A549 (cell line): ENCODE results near the gene APRT. TPM values are rescaled to one million over a fixed set of nuclear protein-coding genes. Genes with fewer than 3 reads are reported as not detected.

ENCODE experiments used
- ATAC-seq, 2 experiments: fragments of 200-7000 bp in 1 of 2; fragments of >200 bp in 1 of 2; cut with Nextera tagmentation in 1 of 2; cut with Tn5 transposase in 1 of 2; 3 replicates each; pipeline versions ENCODE4 v1.8.0 to v1.9.1; 2018 to 2020; ENCODE audit warnings: mild to moderate bottlenecking in 1 of 2, moderate library complexity in 1 of 2
- CTCF ChIA-PET: fragments of 300-600 bp; sonication (Branson Sonifier 250); formaldehyde crosslinking; extraction: SDS; loops from one replicate; lab custom pipeline; 2021; ENCODE audit warnings: antibody characterized with exemption, inconsistent platforms; lab: Yijun Ruan, JAX
- POLR2A ChIA-PET: fragments of 350-600 bp; formaldehyde crosslinking; extraction: SDS; loops from one replicate; lab custom pipeline; 2021; ENCODE audit warnings: antibody characterized with exemption, inconsistent platforms; lab: Yijun Ruan, JAX
- DNase-seq, 2 experiments: peaks; one replicate each; pipeline versions ENCODE4 v3.0.0 to v3.0.0-alpha.2; 2011 to 2016; ENCODE audit warnings: low read depth in 1 of 2, low spot score in 1 of 2
- FAIRE-seq: peaks from 2 replicates; lab custom pipeline; 2011; peaks lifted over from hg19 to GRCh38; lab: Jason Lieb, UNC
- H3K27ac ChIP-seq, 2 experiments: fragments of >200 bp; sonication (Bioruptor Twin); formaldehyde crosslinking; 3 replicates each; pipeline ENCODE4 v1.5.1; 2016 to 2017
- H3K4me1 ChIP-seq: fragments of >200 bp; sonication (Bioruptor Twin); formaldehyde crosslinking; 3 replicates; pipeline ENCODE4 v1.6.1; 2016
- H3K4me2 ChIP-seq: fragments of >200 bp; sonication (Bioruptor Twin); formaldehyde crosslinking; 3 replicates; pipeline ENCODE4 v1.6.1; 2016
- H3K4me3 ChIP-seq: fragments of >200 bp; sonication (Bioruptor Twin); formaldehyde crosslinking; 3 replicates; pipeline ENCODE4 v1.5.1; 2016
- H3K9me3 ChIP-seq: fragments of >200 bp; sonication (Bioruptor Twin); formaldehyde crosslinking; 3 replicates; pipeline ENCODE4 v1.6.1; 2016
- ATOH8 ChIP-seq: fragments of 250-450 bp; sonication (Bioruptor Pico); IDR thresholded peaks from 2 replicates; pipeline ENCODE4 v1.5.0; 2020; ENCODE audit warnings: low read depth, mild to moderate bottlenecking, moderate library complexity
- BHLHE40 ChIP-seq: IDR thresholded peaks from 2 replicates; pipeline ENCODE4 v1.6.1; 2012; ENCODE audit warnings: low read depth, low read length, inconsistent platforms
- CHD2 ChIP-seq: fragments of 150-350 bp; IDR thresholded peaks from 2 replicates; pipeline ENCODE4 v1.6.1; 2014; ENCODE audit warnings: low read length; ENCODE audit not compliant: partially characterized antibody
- E2F6 ChIP-seq: IDR thresholded peaks from 2 replicates; pipeline ENCODE4 v1.6.1; 2012; ENCODE audit warnings: low read depth, borderline replicate concordance
- EHF ChIP-seq: fragments of 250-450 bp; sonication (Bioruptor Pico); IDR thresholded peaks from 2 replicates; pipeline ENCODE4 v1.5.0; 2020; ENCODE audit warnings: mild to moderate bottlenecking
- ELK1 ChIP-seq: fragments of 150-350 bp; IDR thresholded peaks from 2 replicates; pipeline ENCODE4 v1.6.1; 2014; ENCODE audit warnings: low read depth, mild to moderate bottlenecking, low read length
- EP300 ChIP-seq, 2 experiments: fragments of >200 bp; sonication (Bioruptor Twin); formaldehyde crosslinking; IDR thresholded peaks; 2 replicates in 1 of 2; 3 replicates in 1 of 2; pipeline ENCODE4 v1.6.1; 2016 to 2017
- ESRRA ChIP-seq: fragments of 150-350 bp; IDR thresholded peaks from 2 replicates; pipeline ENCODE4 v1.6.1; 2014; ENCODE audit warnings: mild to moderate bottlenecking, low read length, borderline replicate concordance
- HDAC2 ChIP-seq: fragments of 200-600 bp; sonication (generic); IDR thresholded peaks from 2 replicates; pipeline ENCODE4 v1.6.1; 2016
- HEYL ChIP-seq: fragments of 250-450 bp; sonication (Bioruptor Pico); IDR thresholded peaks from 2 replicates; pipeline ENCODE4 v1.8.0; 2021; ENCODE audit warnings: mild to moderate bottlenecking, moderate library complexity
- HOXB13 ChIP-seq: fragments of 250-450 bp; sonication (Bioruptor Pico); IDR thresholded peaks from 2 replicates; pipeline ENCODE4 v1.5.0; 2020; ENCODE audit warnings: low read depth, mild to moderate bottlenecking, moderate library complexity
- HOXB5 ChIP-seq: fragments of 250-450 bp; sonication (Bioruptor Pico); IDR thresholded peaks from 2 replicates; pipeline ENCODE4 v1.5.0; 2020; ENCODE audit warnings: mild to moderate bottlenecking, moderate library complexity
- JUN ChIP-seq, 2 experiments: fragments of >200 bp; sonication (Bioruptor Twin); formaldehyde crosslinking; IDR thresholded peaks; 2 replicates in 1 of 2; 3 replicates in 1 of 2; pipeline ENCODE4 v1.6.1; 2016 to 2017
- KDM1A ChIP-seq: fragments of 200-600 bp; sonication (generic); IDR thresholded peaks from 2 replicates; pipeline ENCODE4 v1.6.1; 2016; ENCODE audit warnings: low read depth, mild to moderate bottlenecking
- MAZ ChIP-seq: fragments of 150-350 bp; IDR thresholded peaks from 2 replicates; pipeline ENCODE4 v1.6.1; 2014; ENCODE audit warnings: antibody characterized with exemption, low read depth, low read length, borderline replicate concordance
- NFE2L2 ChIP-seq: fragments of 150-350 bp; conservative IDR thresholded peaks from 2 replicates; pipeline ENCODE4 v1.6.1; 2014; ENCODE audit warnings: low read length
- NPAS2 ChIP-seq: fragments of 250-450 bp; sonication (Bioruptor Pico); IDR thresholded peaks from 2 replicates; pipeline ENCODE4 v1.8.0; 2022; ENCODE audit warnings: mild to moderate bottlenecking, moderate library complexity, borderline replicate concordance
- NR3C1 ChIP-seq: fragments of >200 bp; sonication (Bioruptor Twin); formaldehyde crosslinking; IDR thresholded peaks from 3 replicates; pipeline ENCODE4 v1.6.1; 2017
- PBX3 ChIP-seq: IDR thresholded peaks from 2 replicates; pipeline ENCODE4 v1.6.1; 2012
- PHF8 ChIP-seq: fragments of 200-600 bp; sonication (generic); IDR thresholded peaks from 2 replicates; pipeline ENCODE4 v1.6.1; 2016; ENCODE audit warnings: low read depth, mild to moderate bottlenecking, antibody characterized with exemption, moderate library complexity, borderline replicate concordance
- POLR2A ChIP-seq: IDR thresholded peaks from 2 replicates; pipeline ENCODE4 v1.6.1; 2012; ENCODE audit warnings: mild to moderate bottlenecking, low read length
- POLR2AphosphoS2 ChIP-seq: conservative IDR thresholded peaks from 2 replicates; pipeline ENCODE4 v1.6.1; 2012; ENCODE audit warnings: low read length, improper control_type of control experiment, inconsistent platforms
- RCOR1 ChIP-seq: fragments of 150-350 bp; IDR thresholded peaks from 2 replicates; pipeline ENCODE4 v1.6.1; 2014; ENCODE audit warnings: antibody characterized with exemption, low read length, low read depth
- REST ChIP-seq: fragments of 200-600 bp; sonication (generic); IDR thresholded peaks from 2 replicates; pipeline ENCODE4 v1.6.1; 2016; ENCODE audit warnings: antibody characterized with exemption, mild to moderate bottlenecking, moderate library complexity
- RNF2 ChIP-seq: fragments of 200-600 bp; sonication (generic); IDR thresholded peaks from 2 replicates; pipeline ENCODE4 v1.6.1; 2016; ENCODE audit warnings: low read depth, mild to moderate bottlenecking, antibody characterized with exemption, moderate library complexity, borderline replicate concordance
- ZC3H11A ChIP-seq: fragments of 450-650 bp; IDR thresholded peaks from 2 replicates; pipeline ENCODE4 v1.6.1; 2014; ENCODE audit warnings: antibody characterized with exemption, mild to moderate bottlenecking
- ZFP36 ChIP-seq: fragments of 450-650 bp; IDR thresholded peaks from 2 replicates; pipeline ENCODE4 v1.6.1; 2014; ENCODE audit warnings: borderline replicate concordance; ENCODE audit not compliant: partially characterized antibody
- WGBS: methylation state at CpG from one replicate; pipeline ENCODE4 v1.1.6; 2017; ENCODE audit errors: missing lambda C conversion rate; 5-methylcytosine and 5-hydroxymethylcytosine counted together
- polyA plus RNA-seq, 4 experiments: library from polyadenylated mRNA; depleted of rRNA in 3 of 4; stranded (reverse); fragments of >200 nt; fragmentation: RNase III in 1 of 4; extraction: RNeasy Plus Mini Kit Qiagen cat#74134 plus additional on column Dnase treatment in 1 of 4; gene quantifications; 2 replicates in 3 of 4; 3 replicates in 1 of 4; pipeline ENCODE4 v1.2.3, GENCODE V29; 2011 to 2017

Gene APRT
- polyA plus RNA-seq, 2 of the 4 experiments (the other 2 are of a cell fraction) = 115 to 258 TPM

- peak overlapping the region in 1 of 2 experiments; percentile 70; a peak in 3 of 6 replicates for H3K27ac ChIP-seq
- H3K4me1 ChIP-seq = peaks cover 68% of the 10 kb centered on the region
Measured at GRCh38 chr16:88769617-88770460, 41.9 kb downstream of the APRT start.

GRCh38 chr16:88768071-88768783 lies 43.5 kb downstream of the APRT start:
- FAIRE-seq = no peak

More at GRCh38 chr16:88769617-88770460, 41.9 kb downstream of the APRT start:
- ATAC-seq (peak; percentile 49 to 74), FAIRE-seq (no peak), DNase-seq (peak; percentile 54 to 66)
- ChIA-PET POLR2A (no interaction called here), CTCF (interaction anchor here (0.8 to 31.8 kb wide), 6 partner anchors 10 to 95 kb away, joined by 3 to 596 read pairs (median 5); no protein-coding TSS in a partner anchor)
- WGBS = 68% methylated on average over 24 of the region's 30 CpGs
- no peak overlapping the region for H3K4me3 ChIP-seq
- H3K9me3 ChIP-seq = no peaks in the 10 kb centered on the region
- TF ChIP-seq EP300 (IDR thresholded peaks at IDR 0.05) (no peak), HOXB13 (CRISPR knock-in tag) (no peak), BHLHE40 (no peak), HOXB5 (CRISPR knock-in tag) (no peak), PHF8 (no peak), NPAS2 (no peak), POLR2AphosphoS2 (no peak), CHD2 (no peak), ZC3H11A (no peak), REST (no peak), RCOR1 (no peak), NR3C1 (no peak), EHF (CRISPR knock-in tag) (no peak), KDM1A (no peak), ESRRA (no peak)
- H3K4me2 ChIP-seq = peak overlapping the region; percentile 24; the same call in 1 of the 3 replicates

More at GRCh38 chr16:88768071-88768783, 43.5 kb downstream of the APRT start:
- ATAC-seq (no peak), DNase-seq (no peak)
- no peaks in the 10 kb centered on the region for H3K9me3 ChIP-seq
- no peak overlapping the region for H3K4me2 ChIP-seq
- peaks cover 60% of the 10 kb centered on the region for H3K4me1 ChIP-seq
- CTCF ChIA-PET = interaction anchor here (1.0 to 31.8 kb wide), 2 partner anchors 26 to 180 kb away, joined by 4 to 596 read pairs; no protein-coding TSS in a partner anchor
- no peak overlapping the region for H3K4me3 ChIP-seq
- 78% methylated on average over 18 of the region's 24 CpGs for WGBS
- POLR2A ChIA-PET = no interaction called here
- no peak for TF ChIP-seq POLR2AphosphoS2
- no peak for TF ChIP-seq ELK1
- no peak for TF ChIP-seq ZFP36
- TF ChIP-seq EP300 (IDR thresholded peaks at IDR 0.05) = no peak
- no peak for TF ChIP-seq PBX3
- TF ChIP-seq NFE2L2 = no peak
- TF ChIP-seq HDAC2 = no peak
- no peak for TF ChIP-seq POLR2A
- TF ChIP-seq NPAS2 = no peak
- TF ChIP-seq HEYL (CRISPR knock-in tag) = no peak
- TF ChIP-seq ATOH8 (CRISPR knock-in tag) = no peak
- no peak for TF ChIP-seq RNF2
- TF ChIP-seq EHF (CRISPR knock-in tag) = no peak
- no peak for TF ChIP-seq CHD2
- TF ChIP-seq JUN (IDR thresholded peaks at IDR 0.05) = no peak
- no peak for TF ChIP-seq MAZ
- TF ChIP-seq E2F6 = no peak
- peak overlapping the region in 1 of 2 experiments; percentile 37; a peak in 1 of 6 replicates for H3K27ac ChIP-seq
